GM23338 (cell line): ENCODE data around the gene MYO1D.

ENCODE experiments used
- CTCF ChIP-seq, 2 experiments: fragments of 200-600 bp in 1 of 2; sonication (generic) in 1 of 2; conservative IDR thresholded peaks; 2 replicates each; pipeline versions ENCODE4 v1.5.1 to v1.6.1; 2016 to 2017; ENCODE audit warnings: antibody characterized with exemption in 2 of 2, low read depth in 2 of 2, mild to moderate bottlenecking in 2 of 2, moderate library complexity in 1 of 2
- POLR2AphosphoS5 ChIP-seq: IDR thresholded peaks from 2 replicates; pipeline ENCODE4 v1.6.1; 2016; ENCODE audit warnings: antibody characterized with exemption, low read depth
- REST ChIP-seq: IDR thresholded peaks from one replicate; pipeline ENCODE4 v1.6.1; 2018; ENCODE audit warnings: antibody characterized with exemption; ENCODE audit not compliant: unreplicated experiment

GRCh38 chr17:32876417-32877163 is at the start of gene MYO1D:
- peak; percentile 50 to 57 for TF ChIP-seq CTCF (conservative IDR thresholded peaks at IDR 0.05; ENCODE audit: low read depth in 2 of 2)
- TF ChIP-seq REST, result peak; percentile 29
- peak; percentile 71 for TF ChIP-seq POLR2AphosphoS5
